Hepatocyte (in vitro differentiated cells): ENCODE results near the gene TRIP10.

ENCODE experiments used
- EZH2 ChIP-seq: fragments of 200-600 bp; sonication (generic); IDR thresholded peaks from 2 replicates; pipeline ENCODE4 v1.6.1; 2016; ENCODE audit warnings: antibody characterized with exemption, mild to moderate bottlenecking, borderline replicate concordance
- EZH2phosphoT487 ChIP-seq: fragments of 200-600 bp; sonication (generic); IDR thresholded peaks from one replicate; pipeline ENCODE4 v1.6.1; 2018; ENCODE audit warnings: antibody characterized with exemption, mild to moderate bottlenecking, low read depth, moderate library complexity; ENCODE audit not compliant: unreplicated experiment, severe bottlenecking
- TF ChIP-seq, protein P1 (sequence below): fragments of 200-600 bp; sonication (generic); IDR thresholded peaks from 2 replicates; pipeline ENCODE4 v1.5.1; 2016; ENCODE audit warnings: antibody characterized with exemption, mild to moderate bottlenecking; ENCODE audit not compliant: poor library complexity

DNA sequence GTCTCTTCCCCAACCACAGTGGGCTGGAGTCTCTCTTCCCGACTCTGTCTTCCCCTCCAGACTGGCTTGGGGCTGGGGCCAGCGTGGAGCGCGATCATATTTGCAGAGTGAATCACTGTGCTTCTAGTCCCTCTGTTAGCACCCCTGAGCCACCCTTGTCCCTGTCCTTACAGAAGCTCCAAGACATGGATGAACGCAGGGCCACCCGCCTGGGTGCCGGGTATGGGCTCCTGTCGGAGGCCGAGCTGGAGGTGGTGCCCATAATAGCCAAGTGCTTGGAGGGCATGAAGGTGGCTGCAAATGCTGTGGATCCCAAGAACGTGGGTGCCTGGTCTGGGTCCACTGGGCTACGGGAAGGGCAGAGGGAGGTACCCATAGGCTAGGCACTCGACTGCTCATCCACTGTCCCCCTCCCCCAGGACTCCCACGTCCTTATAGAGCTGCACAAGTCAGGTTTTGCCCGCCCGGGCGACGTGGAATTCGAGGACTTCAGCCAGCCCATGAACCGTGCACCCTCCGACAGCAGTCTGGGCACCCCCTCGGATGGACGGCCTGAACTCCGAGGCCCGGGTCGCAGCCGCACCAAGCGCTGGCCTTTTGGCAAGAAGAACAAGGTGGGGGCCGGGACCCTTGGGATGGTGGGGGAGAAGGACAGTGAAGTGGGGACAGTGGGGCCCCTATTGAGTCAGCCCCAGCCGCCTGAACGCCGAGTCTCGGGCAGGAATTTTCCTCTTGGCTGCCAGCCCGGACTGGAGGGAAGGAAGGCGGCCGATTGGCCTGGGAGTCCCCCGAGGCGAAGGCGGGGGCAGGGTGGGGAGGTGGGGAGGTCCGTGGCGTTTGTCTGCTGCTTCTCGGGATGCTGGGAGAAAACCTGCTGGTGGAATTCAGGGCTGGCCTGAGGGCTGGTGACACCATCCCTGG, 5.2 kb downstream of the TRIP10 start:
- TF ChIP-seq, protein P1, sequence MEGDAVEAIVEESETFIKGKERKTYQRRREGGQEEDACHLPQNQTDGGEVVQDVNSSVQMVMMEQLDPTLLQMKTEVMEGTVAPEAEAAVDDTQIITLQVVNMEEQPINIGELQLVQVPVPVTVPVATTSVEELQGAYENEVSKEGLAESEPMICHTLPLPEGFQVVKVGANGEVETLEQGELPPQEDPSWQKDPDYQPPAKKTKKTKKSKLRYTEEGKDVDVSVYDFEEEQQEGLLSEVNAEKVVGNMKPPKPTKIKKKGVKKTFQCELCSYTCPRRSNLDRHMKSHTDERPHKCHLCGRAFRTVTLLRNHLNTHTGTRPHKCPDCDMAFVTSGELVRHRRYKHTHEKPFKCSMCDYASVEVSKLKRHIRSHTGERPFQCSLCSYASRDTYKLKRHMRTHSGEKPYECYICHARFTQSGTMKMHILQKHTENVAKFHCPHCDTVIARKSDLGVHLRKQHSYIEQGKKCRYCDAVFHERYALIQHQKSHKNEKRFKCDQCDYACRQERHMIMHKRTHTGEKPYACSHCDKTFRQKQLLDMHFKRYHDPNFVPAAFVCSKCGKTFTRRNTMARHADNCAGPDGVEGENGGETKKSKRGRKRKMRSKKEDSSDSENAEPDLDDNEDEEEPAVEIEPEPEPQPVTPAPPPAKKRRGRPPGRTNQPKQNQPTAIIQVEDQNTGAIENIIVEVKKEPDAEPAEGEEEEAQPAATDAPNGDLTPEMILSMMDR = no peak
- no peak for TF ChIP-seq EZH2phosphoT487
- TF ChIP-seq EZH2 = no peak
